ENCODE data around the gene OSCP1. TPM values are rescaled to one million over a fixed set of nuclear protein-coding genes. Genes with fewer than 3 reads are reported as not detected.
A peak's percentile ranks its signal among the peaks of the same experiment; 100 is the strongest.

Gene OSCP1
- polyA plus RNA-seq (7.1 to 12.5 TPM (median 9.5 TPM) in 3 replicates), polyA minus RNA-seq (6.1 to 13.7 TPM (median 10.1 TPM) in 3 replicates)
- 6.0 TPM for polyA plus RNA-seq (2011; ENCODE audit: low read depth)
- polyA plus RNA-seq (2011; cell fraction: cytosol; rRNA removed): 5.4 and 7.7 TPM in 2 replicates
- polyA plus RNA-seq (2011; cell fraction: nucleus; rRNA removed): 7.7 and 8.5 TPM in 2 replicates
- polyA plus RNA-seq (2012; ENCODE audit: low replicate concordance): 6.5 and 7.2 TPM in 2 replicates
- polyA minus RNA-seq (2011; cell fraction: cytosol; rRNA and poly(A)+ RNA removed): 6.7 TPM
- 2.4 and 7.1 TPM in 2 replicates for polyA minus RNA-seq (2011; cell fraction: nucleus; rRNA and poly(A)+ RNA removed)

GRCh38 chr1:36450270-36450918 lies at the start of gene OSCP1:
TSS of gene OSCP1 (minus strand) at chr1:36450451. CDS start at chr1:36450369, 82 bp downstream.
- H3K9me1 ChIP-seq (ENCODE audit: control insufficient read depth, extremely low read depth, insufficient read depth, low read length): no peaks in the 10 kb centered on the region
- DNase-seq (ENCODE audit: low read depth, low spot score): peak; percentile 48
- H4K20me1 ChIP-seq (ENCODE audit: control insufficient read depth, extremely low read depth, insufficient read depth, low read length): no peaks in the 10 kb centered on the region
- peak within 1 kb of the TSS; percentile 86 for H3K9ac ChIP-seq (ENCODE audit: control insufficient read depth, extremely low read depth, insufficient read depth, low read length)
- H3K27ac ChIP-seq (ENCODE audit: control insufficient read depth, insufficient read depth, low read length): peak within 1 kb of the TSS; percentile 98
- dilution Hi-C loops (cut with MboI; ENCODE audit: extremely low pct_ligation_motif_present, low sequenced_read_pairs): no loop called here
- H3K4me3 ChIP-seq (ENCODE audit: control insufficient read depth in 2 of 3, extremely low read depth in 1 of 3, insufficient read depth in 2 of 3, low read depth in 1 of 3, low read length in 3 of 3): peak within 1 kb of the TSS; percentile 60 to 78 (median 68)
- TF ChIP-seq EZH2 (IDR thresholded peaks at IDR 0.05; ENCODE audit: low read length): no peak
- no peak for TF ChIP-seq CTCF (optimal IDR thresholded peaks at IDR 0.05 in 1 of 3, IDR thresholded peaks at IDR 0.05 in 1 of 3, conservative IDR thresholded peaks at IDR 0.05 in 1 of 3; ENCODE audit: extremely low read depth in 1 of 3, insufficient read depth in 2 of 3, low read length in 3 of 3)
- no peaks in the 10 kb centered on the region for H3K9me3 ChIP-seq (ENCODE audit: control insufficient read depth, low read depth, low read length)
- FAIRE-seq: peak; percentile 95
- peaks cover 3 to 4% of the 10 kb centered on the region in 2 experiments for H3K36me3 ChIP-seq (ENCODE audit: control insufficient read depth in 2 of 2, extremely low read depth in 1 of 2, insufficient read depth in 2 of 2, low read length in 2 of 2)
- no peaks in the 10 kb centered on the region for H3K27me3 ChIP-seq (ENCODE audit: control insufficient read depth, extremely low read depth, insufficient read depth, low read length)
- H2AFZ ChIP-seq (ENCODE audit: control insufficient read depth, low read length): peak within 1 kb of the TSS; percentile 95
- H3K79me2 ChIP-seq (ENCODE audit: control insufficient read depth, insufficient read depth, low read length): no peaks in the 10 kb centered on the region
- H3K4me2 ChIP-seq (ENCODE audit: control insufficient read depth, extremely low read depth, insufficient read depth, low read depth, low read length): peak within 1 kb of the TSS; percentile 86
- H3K4me1 ChIP-seq (ENCODE audit: control insufficient read depth, extremely low read depth, insufficient read depth, low read length): peaks cover 18% of the 10 kb centered on the region

GRCh38 chr1:36497207-36497606 lies 47.0 kb upstream of the OSCP1 start:
- H4K20me1 ChIP-seq (ENCODE audit: control insufficient read depth, extremely low read depth, insufficient read depth, low read length): no peaks in the 10 kb centered on the region
- TF ChIP-seq EZH2 (IDR thresholded peaks at IDR 0.05; ENCODE audit: low read length) (no peak), CTCF (optimal IDR thresholded peaks at IDR 0.05 in 1 of 3, IDR thresholded peaks at IDR 0.05 in 1 of 3, conservative IDR thresholded peaks at IDR 0.05 in 1 of 3; ENCODE audit: extremely low read depth in 1 of 3, insufficient read depth in 2 of 3, low read length in 3 of 3) (no peak)
- no peak overlapping the region for H3K9ac ChIP-seq (ENCODE audit: control insufficient read depth, extremely low read depth, insufficient read depth, low read length)
- no peak for FAIRE-seq
- no peaks in the 10 kb centered on the region for H3K9me3 ChIP-seq (ENCODE audit: control insufficient read depth, low read depth, low read length)
- no peak overlapping the region for H3K27ac ChIP-seq (ENCODE audit: control insufficient read depth, insufficient read depth, low read length)
- no peak overlapping the region for H2AFZ ChIP-seq (ENCODE audit: control insufficient read depth, low read length)
- H3K4me1 ChIP-seq (ENCODE audit: control insufficient read depth, extremely low read depth, insufficient read depth, low read length): no peaks in the 10 kb centered on the region
- no peaks in the 10 kb centered on the region for H3K36me3 ChIP-seq (ENCODE audit: control insufficient read depth in 2 of 2, extremely low read depth in 1 of 2, insufficient read depth in 2 of 2, low read length in 2 of 2)
- no peak for DNase-seq (ENCODE audit: low read depth, low spot score)
- H3K27me3 ChIP-seq (ENCODE audit: control insufficient read depth, extremely low read depth, insufficient read depth, low read length): peaks cover 8% of the 10 kb centered on the region
- dilution Hi-C loops (cut with MboI; ENCODE audit: extremely low pct_ligation_motif_present, low sequenced_read_pairs): no loop called here
- H3K79me2 ChIP-seq (ENCODE audit: control insufficient read depth, insufficient read depth, low read length): no peaks in the 10 kb centered on the region
- no peak overlapping the region for H3K4me3 ChIP-seq (ENCODE audit: control insufficient read depth in 2 of 3, extremely low read depth in 1 of 3, insufficient read depth in 2 of 3, low read depth in 1 of 3, low read length in 3 of 3)
- H3K4me2 ChIP-seq (ENCODE audit: control insufficient read depth, extremely low read depth, insufficient read depth, low read depth, low read length): no peak overlapping the region
- H3K9me1 ChIP-seq (ENCODE audit: control insufficient read depth, extremely low read depth, insufficient read depth, low read length): no peaks in the 10 kb centered on the region
